Measurements from ENCODE around the gene RGL2.

RGL2 gene

GRCh38 chr6:33304216-33304615 is 5.5 kb upstream of the RGL2 start:
- TF ChIP-seq CTCF (IDR thresholded peaks at IDR 0.05; ENCODE audit: control extremely low read depth, extremely low read depth, low read depth, missing control alignments) = no peak
- POLR2A ChIA-PET = no interaction called here
- DNase-seq (ENCODE audit: extremely low spot score) = no peak
- CTCF ChIA-PET = interaction anchor here (1.6 kb wide), 1 partner anchor 13 kb away, joined by 6 read pairs; the partner anchor contains the start of gene ZBTB22

- CTCF ChIA-PET = interaction anchor here (0.7 to 2.1 kb wide), 4 partner anchors 9 to 43 kb away, joined by 3 to 18 read pairs (median 4); partner anchors contain the start of gene TAPBP
- POLR2A ChIA-PET = interaction anchor here (0.7 kb wide), 1 partner anchor 10 kb away, joined by 7 read pairs; no protein-coding TSS in a partner anchor
- TF ChIP-seq CTCF (IDR thresholded peaks at IDR 0.05; ENCODE audit: control extremely low read depth, extremely low read depth, low read depth, missing control alignments) = no peak
- no peak for DNase-seq (ENCODE audit: extremely low spot score)
Observed at GRCh38 chr6:33301877-33302276, 3.1 kb upstream of the RGL2 start.

- peak; percentile 76 for TF ChIP-seq CTCF (IDR thresholded peaks at IDR 0.05; ENCODE audit: control extremely low read depth, extremely low read depth, low read depth, missing control alignments)
- peak; percentile 92 for DNase-seq (ENCODE audit: extremely low spot score)
- CTCF ChIA-PET = interaction anchor here (0.8 to 2.7 kb wide), 17 partner anchors 9 to 108 kb away, joined by 3 to 15 read pairs (median 4); partner anchors contain the start of genes B3GALT4, RPS18, VPS52 and WDR46
- POLR2A ChIA-PET = interaction anchor here (0.7 to 3.3 kb wide), 7 partner anchors 10 to 27 kb away, joined by 3 to 17 read pairs (median 6); partner anchors contain the start of genes B3GALT4, PFDN6, RPS18 and VPS52
Observed at GRCh38 chr6:33299237-33299944, 649 bp upstream of the RGL2 start.

- CTCF ChIA-PET = interaction anchor here (0.8 to 2.1 kb wide), 7 partner anchors 10 to 27 kb away, joined by 3 to 15 read pairs (median 8); partner anchors contain the start of genes B3GALT4, RPS18, VPS52 and WDR46
- TF ChIP-seq CTCF (IDR thresholded peaks at IDR 0.05; ENCODE audit: control extremely low read depth, extremely low read depth, low read depth, missing control alignments) = no peak
- DNase-seq (ENCODE audit: extremely low spot score) = peak; percentile 85
- POLR2A ChIA-PET = interaction anchor here (1.0 to 3.3 kb wide), 4 partner anchors 9 to 26 kb away, joined by 5 to 17 read pairs (median 10); partner anchors contain the start of genes B3GALT4, RPS18, VPS52 and WDR46
Observed at GRCh38 chr6:33297956-33298772, 578 bp downstream of the RGL2 start.

- CTCF ChIA-PET = interaction anchor here (1.6 to 2.1 kb wide), 2 partner anchors 18 to 20 kb away, joined by 6 to 8 read pairs; partner anchors contain the start of gene B3GALT4
- POLR2A ChIA-PET = interaction anchor here (1.0 to 3.3 kb wide), 4 partner anchors 9 to 26 kb away, joined by 5 to 17 read pairs (median 10); partner anchors contain the start of genes B3GALT4, RPS18, VPS52 and WDR46
- no peak for TF ChIP-seq CTCF (IDR thresholded peaks at IDR 0.05; ENCODE audit: control extremely low read depth, extremely low read depth, low read depth, missing control alignments)
- DNase-seq (ENCODE audit: extremely low spot score) = peak; percentile 57
Observed at GRCh38 chr6:33297406-33297955, 1.3 kb downstream of the RGL2 start.

Data from GM10248 (cell line).